ENCODE measurements around the gene DNMT3L. TPM values are rescaled to one million over a fixed set of nuclear protein-coding genes. Genes with fewer than 3 reads are reported as not detected.

DNMT3L gene
- total RNA-seq, 4 donors from 2014 or later: not detected

DNA sequence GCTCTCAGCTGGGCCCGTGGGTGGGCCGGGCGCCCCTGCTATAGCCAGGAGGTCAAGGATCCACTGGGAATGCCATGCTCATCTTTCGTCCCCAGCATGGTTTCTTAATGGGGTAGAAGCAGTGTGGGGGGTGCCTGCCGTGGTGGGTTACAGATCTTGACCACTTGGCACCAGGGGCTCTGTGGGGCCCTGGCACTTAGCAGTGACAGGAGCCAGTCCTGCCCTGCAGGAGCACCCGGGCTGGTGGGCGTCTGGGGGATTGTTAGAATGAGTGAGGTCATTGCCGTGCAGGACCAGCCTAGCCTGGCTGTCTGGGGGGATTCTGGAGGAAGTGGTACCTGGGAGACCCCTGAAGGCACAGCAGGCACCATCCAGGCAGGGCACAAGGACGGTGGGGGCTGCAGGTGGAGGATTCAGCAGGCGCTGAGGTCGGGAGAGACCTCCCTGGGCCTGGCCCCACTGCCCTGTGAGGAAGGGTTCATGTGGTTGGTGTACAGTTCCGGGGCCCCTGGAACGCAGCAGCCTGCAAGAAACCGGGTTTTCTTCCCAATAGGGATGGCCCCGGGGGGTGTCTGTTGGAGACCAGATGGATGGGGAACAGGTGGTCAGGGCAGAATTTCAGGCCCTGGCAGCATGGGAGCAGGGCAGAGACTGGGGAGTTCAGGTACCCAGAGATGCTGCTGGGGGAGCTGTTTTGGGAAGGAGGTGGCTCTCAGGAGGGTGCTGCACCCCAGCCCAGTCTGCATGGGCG is 28.8 kb upstream of the DNMT3L start:
- no peak overlapping the region for H3K27ac ChIP-seq
- H3K9me3 ChIP-seq: no peaks in the 10 kb centered on the region
- H3K4me3 ChIP-seq: no peak overlapping the region
- no peak for DNase-seq (ENCODE audit: low spot score in 2 of 2)
- TF ChIP-seq, protein P1, sequence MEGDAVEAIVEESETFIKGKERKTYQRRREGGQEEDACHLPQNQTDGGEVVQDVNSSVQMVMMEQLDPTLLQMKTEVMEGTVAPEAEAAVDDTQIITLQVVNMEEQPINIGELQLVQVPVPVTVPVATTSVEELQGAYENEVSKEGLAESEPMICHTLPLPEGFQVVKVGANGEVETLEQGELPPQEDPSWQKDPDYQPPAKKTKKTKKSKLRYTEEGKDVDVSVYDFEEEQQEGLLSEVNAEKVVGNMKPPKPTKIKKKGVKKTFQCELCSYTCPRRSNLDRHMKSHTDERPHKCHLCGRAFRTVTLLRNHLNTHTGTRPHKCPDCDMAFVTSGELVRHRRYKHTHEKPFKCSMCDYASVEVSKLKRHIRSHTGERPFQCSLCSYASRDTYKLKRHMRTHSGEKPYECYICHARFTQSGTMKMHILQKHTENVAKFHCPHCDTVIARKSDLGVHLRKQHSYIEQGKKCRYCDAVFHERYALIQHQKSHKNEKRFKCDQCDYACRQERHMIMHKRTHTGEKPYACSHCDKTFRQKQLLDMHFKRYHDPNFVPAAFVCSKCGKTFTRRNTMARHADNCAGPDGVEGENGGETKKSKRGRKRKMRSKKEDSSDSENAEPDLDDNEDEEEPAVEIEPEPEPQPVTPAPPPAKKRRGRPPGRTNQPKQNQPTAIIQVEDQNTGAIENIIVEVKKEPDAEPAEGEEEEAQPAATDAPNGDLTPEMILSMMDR (IDR thresholded peaks at IDR 0.05): no peak
- TF ChIP-seq EP300 (IDR thresholded peaks at IDR 0.05): no peak
- TF ChIP-seq POLR2A (IDR thresholded peaks at IDR 0.05): no peak
- whole genome bisulfite sequencing, 2 donors: 74 to 77% methylated on average over 16 of the region's 16 CpGs
- no peaks in the 10 kb centered on the region for H3K36me3 ChIP-seq
- H3K4me1 ChIP-seq: peaks cover 0 to 19% (median 9%) of the 10 kb centered on the region in 4 donors
- peaks cover 0 to 22% of the 10 kb centered on the region in 2 donors for H3K27me3 ChIP-seq

DNA sequence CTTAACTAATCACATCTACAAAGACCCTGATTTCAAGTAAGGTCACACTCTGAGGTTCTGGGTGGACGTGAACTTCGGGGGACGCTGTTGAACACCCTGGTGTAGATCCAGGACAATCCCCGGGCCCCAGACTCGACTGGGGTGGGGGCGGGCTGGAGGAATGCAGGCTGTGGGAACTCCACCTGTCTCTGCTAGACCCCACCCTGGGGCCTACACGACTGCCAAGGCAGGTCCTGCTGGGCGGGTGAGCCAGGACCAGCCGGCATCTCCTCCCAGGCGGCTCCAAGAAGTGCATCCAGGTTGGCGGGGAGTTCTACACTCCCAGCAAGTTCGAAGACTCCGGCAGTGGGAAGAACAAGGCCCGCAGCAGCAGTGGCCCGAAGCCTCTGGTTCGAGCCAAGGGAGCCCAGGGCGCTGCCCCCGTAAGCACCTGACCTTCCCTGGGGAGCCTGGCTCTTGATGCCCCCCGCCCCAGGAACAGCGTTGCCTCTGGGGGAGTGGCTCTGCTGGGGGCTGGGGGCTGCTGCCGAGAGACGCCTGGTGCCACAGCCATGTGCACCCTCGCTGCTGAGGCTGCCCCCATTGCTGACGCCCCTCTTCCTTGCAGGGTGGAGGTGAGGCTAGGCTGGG is 27.8 kb upstream of the DNMT3L start:
- H3K4me1 ChIP-seq: peaks cover 0 to 13% (median 2%) of the 10 kb centered on the region in 4 donors
- 75 to 87% methylated on average over 12 to 13 of the region's 24 CpGs for WGBS, 2 donors
- no peak for DNase-seq (ENCODE audit: low spot score in 2 of 2)
- no peak overlapping the region for H3K4me3 ChIP-seq
- peaks cover 0 to 22% of the 10 kb centered on the region in 2 donors for H3K27me3 ChIP-seq
- no peak overlapping the region for H3K27ac ChIP-seq
- no peaks in the 10 kb centered on the region for H3K9me3 ChIP-seq
- H3K36me3 ChIP-seq: no peaks in the 10 kb centered on the region
- TF ChIP-seq EP300 (IDR thresholded peaks at IDR 0.05) (no peak), POLR2A (IDR thresholded peaks at IDR 0.05) (no peak)
- TF ChIP-seq, protein P1 (IDR thresholded peaks at IDR 0.05): no peak

DNA sequence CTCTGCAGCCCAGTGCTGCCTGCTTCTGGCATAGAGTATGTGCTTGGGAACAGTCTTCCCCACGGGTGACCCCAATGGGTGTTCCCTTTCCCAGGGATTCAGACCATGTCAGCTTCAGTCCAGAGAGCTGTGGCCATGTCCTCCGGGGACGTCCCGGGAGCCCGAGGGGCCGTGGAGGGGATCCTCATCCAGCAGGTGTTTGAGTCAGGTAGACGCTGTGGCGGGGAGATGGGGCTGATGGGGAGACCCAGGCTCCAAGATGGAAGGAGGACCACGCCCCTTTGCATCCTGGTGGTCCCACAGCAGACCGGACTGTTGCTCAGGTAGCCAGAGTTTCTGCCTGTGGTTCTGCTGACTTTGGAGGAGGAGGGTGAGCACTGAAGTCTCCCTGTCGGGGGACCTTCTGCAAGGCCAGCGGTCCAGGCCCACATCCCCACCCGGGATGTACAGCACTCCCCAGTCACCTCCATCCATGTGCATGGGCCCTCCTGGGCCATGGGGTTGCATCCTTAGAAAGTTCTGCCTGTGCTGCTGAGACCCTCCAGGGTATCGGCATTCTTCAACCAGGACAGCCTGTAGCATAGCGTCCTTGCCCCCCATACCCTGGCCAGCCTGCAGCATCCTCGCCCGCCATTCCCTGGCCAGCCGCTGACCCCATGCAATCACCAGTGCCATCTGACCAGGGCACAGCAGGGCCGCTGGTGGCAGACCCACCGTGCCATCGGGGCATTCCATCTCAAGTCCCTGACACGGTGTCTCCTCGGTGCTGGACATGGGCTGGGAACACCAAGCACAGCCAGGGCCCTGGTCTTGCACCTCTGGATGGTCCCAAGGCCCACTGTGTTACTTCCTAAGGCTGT is 26.8 kb upstream of the DNMT3L start:
- H3K4me3 ChIP-seq: no peak overlapping the region
- H3K36me3 ChIP-seq: no peaks in the 10 kb centered on the region
- H3K27me3 ChIP-seq: peaks cover 0 to 22% of the 10 kb centered on the region in 2 donors
- DNase-seq (ENCODE audit: low spot score in 2 of 2): no peak
- H3K9me3 ChIP-seq: no peaks in the 10 kb centered on the region
- peaks cover 0 to 10% (median 0%) of the 10 kb centered on the region in 4 donors for H3K4me1 ChIP-seq
- no peak for TF ChIP-seq POLR2A (IDR thresholded peaks at IDR 0.05)
- TF ChIP-seq, protein P1 (IDR thresholded peaks at IDR 0.05): no peak
- no peak for TF ChIP-seq EP300 (IDR thresholded peaks at IDR 0.05)
- no peak overlapping the region for H3K27ac ChIP-seq
- WGBS, 2 donors: 88 to 89% methylated on average over 21 to 22 of the region's 23 CpGs

DNA sequence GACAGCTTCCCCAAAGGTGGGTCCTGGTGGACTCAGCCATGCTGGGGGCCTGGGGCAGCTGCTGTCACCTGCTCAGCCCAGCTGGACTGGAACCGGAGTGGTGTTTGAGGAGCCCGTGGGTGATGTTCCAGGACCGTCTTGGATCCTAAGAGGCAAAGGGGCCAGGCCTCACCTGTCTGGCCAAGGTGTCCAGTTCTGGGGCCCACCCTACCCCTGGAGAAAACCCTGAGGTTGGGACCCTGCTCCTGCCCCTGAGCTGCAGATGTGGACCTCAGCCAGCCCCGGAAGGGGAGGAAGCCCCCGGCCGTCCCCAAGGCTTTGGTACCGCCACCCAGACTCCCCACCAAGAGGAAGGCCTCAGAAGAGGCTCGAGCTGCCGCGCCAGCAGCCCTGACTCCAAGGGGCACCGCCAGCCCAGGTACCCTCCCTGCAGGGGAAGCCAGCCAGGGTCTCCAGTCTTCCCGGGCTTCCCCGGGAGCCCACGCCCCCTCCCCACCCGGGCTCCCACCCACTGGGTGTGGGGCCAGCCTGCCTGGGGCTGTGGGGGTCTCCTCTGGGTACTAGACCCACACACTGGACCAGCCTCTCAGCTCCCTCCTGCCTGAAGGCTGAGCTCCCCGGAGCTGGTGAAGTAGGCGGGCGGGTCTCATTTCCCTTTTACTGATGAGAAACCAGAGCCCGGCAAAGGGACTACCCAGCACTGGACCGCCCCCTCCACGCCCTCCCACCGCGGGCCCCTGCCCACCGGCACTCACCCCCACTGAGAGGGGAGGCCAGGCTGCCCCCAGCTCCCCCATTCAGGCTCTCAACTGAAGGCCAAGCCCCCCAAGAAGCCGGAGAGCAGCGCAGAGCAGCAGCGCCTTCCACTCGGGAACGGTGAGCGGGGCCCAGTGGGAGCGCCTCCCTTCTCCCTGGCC is 25.3 kb upstream of the DNMT3L start:
- 51 to 74% methylated on average over 13 to 14 of the region's 31 CpGs for WGBS, 2 donors
- Histone ChIP-seq H3K27ac (no peak overlapping the region), H3K27me3 (peaks cover 0 to 22% of the 10 kb centered on the region in 2 donors), H3K4me3 (no peak overlapping the region), H3K36me3 (no peaks in the 10 kb centered on the region), H3K4me1 (peaks cover 0 to 10% (median 0%) of the 10 kb centered on the region in 4 donors), H3K9me3 (no peaks in the 10 kb centered on the region)
- TF ChIP-seq, protein P1 (IDR thresholded peaks at IDR 0.05): no peak
- TF ChIP-seq EP300 (IDR thresholded peaks at IDR 0.05) (no peak), POLR2A (IDR thresholded peaks at IDR 0.05) (no peak)
- DNase-seq (ENCODE audit: low spot score in 2 of 2): no peak
